HCT116 (cell line): ENCODE data around the gene F2R. TPM values are rescaled to one million over a fixed set of nuclear protein-coding genes. Genes with fewer than 3 reads are reported as not detected.
"Not testable (repeated sequence)": the region's sequence is repeated elsewhere in the genome, so short reads cannot be mapped to it uniquely, and the experiment has no call there.

Experiments used
- ATAC-seq: fragments of 200-7000 bp; cut with Tn5 transposase; 2 replicates; pipeline ENCODE4 v1.9.1; 2020; ENCODE audit warnings: mild to moderate bottlenecking, moderate library complexity
- BruUV-seq: library from RNA; stranded (reverse); fragments of 400-500 nt; replicated peaks from 2 replicates; lab custom pipeline; 2021; lab: Mats Ljungman, UMichigan
- CTCF ChIA-PET: fragments of 300-600 bp; sonication (Branson Sonifier 250); formaldehyde crosslinking; loops from one replicate; lab custom pipeline; 2021; ENCODE audit warnings: antibody characterized with exemption; lab: Charles Lee
- POLR2A ChIA-PET: fragments of 300-600, 350-600 bp; sonication (Branson Sonifier 250); formaldehyde crosslinking; loops from one replicate; lab custom pipeline; 2021; ENCODE audit warnings: antibody characterized with exemption; lab: Charles Lee
- RAD21 ChIA-PET, 2 experiments: fragments of 300-600 bp; sonication (Branson Sonifier 250); formaldehyde crosslinking; loops; one replicate each; lab custom pipeline; 2023; ENCODE audit warnings: low total read pairs in 2 of 2; ENCODE audit not compliant: uncharacterized antibody in 2 of 2, unreplicated experiment in 2 of 2, low non-redundant PET in 1 of 2; lab: Charles Lee
- DNase-seq: peaks from one replicate; pipeline ENCODE4 v3.0.0-alpha.2; 2010; ENCODE audit warnings: low read depth, low spot score
- H2AFZ ChIP-seq: fragments of 200-600 bp; shearing (Covaris generic), sonication (generic); 2 replicates; pipeline ENCODE4 v1.6.1; 2017; ENCODE audit warnings: low read depth, mixed run types, mixed read lengths, antibody characterized with exemption, low read length; ENCODE audit not compliant: poor library complexity, severe bottlenecking
- H3K27ac ChIP-seq: 2 replicates; pipeline ENCODE4 v1.5.1; 2012; ENCODE audit warnings: low read depth, low read length
- H3K27me3 ChIP-seq: fragments of 200-600 bp; sonication (generic); 2 replicates; pipeline ENCODE4 v1.6.1; 2016; ENCODE audit warnings: mixed run types, low read length, mixed read lengths; ENCODE audit not compliant: insufficient read depth
- H3K36me3 ChIP-seq, 2 experiments: fragments of 200-500 bp in 1 of 2; fragments of 200-600 bp in 1 of 2; sonication (Bioruptor generic) in 1 of 2; sonication (generic) in 1 of 2; 2 replicates each; pipeline versions ENCODE4 v1.5.1 to v1.6.1; 2014 to 2016; ENCODE audit warnings: low read length in 2 of 2, inconsistent platforms in 1 of 2, mixed read lengths in 1 of 2, mixed run types in 1 of 2; ENCODE audit not compliant: insufficient read depth in 2 of 2, control insufficient read depth in 1 of 2
- H3K4me1 ChIP-seq, 2 experiments: fragments of 200-600 bp in 1 of 2; sonication (generic) in 1 of 2; 2 replicates each; pipeline versions ENCODE4 v1.5.1 to v1.6.1; 2012 to 2017; ENCODE audit warnings: low read length in 2 of 2, inconsistent platforms in 1 of 2, mild to moderate bottlenecking in 1 of 2, mixed read lengths in 1 of 2, mixed run types in 1 of 2, moderate library complexity in 1 of 2; ENCODE audit not compliant: insufficient read depth in 2 of 2, control insufficient read depth in 1 of 2
- H3K4me2 ChIP-seq: fragments of 200-600 bp; sonication (generic); 2 replicates; pipeline ENCODE4 v1.6.1; 2017; ENCODE audit warnings: mixed run types, low read length, mixed read lengths
- H3K4me3 ChIP-seq, 2 experiments: fragments of 200-600 bp in 1 of 2; sonication (generic) in 1 of 2; replicated peaks in 1 of 2; 2 replicates each; pipeline ENCODE4 v1.5.1; 2011 to 2016; ENCODE audit warnings: low read length in 2 of 2, control low read depth in 1 of 2, low read depth in 1 of 2, mild to moderate bottlenecking in 1 of 2, mixed read lengths in 1 of 2, mixed run types in 1 of 2
- H3K79me2 ChIP-seq: fragments of 200-600 bp; sonication (generic); 2 replicates; pipeline ENCODE4 v1.6.1; 2017; ENCODE audit warnings: mild to moderate bottlenecking, mixed run types, low read length, moderate library complexity, mixed read lengths; ENCODE audit not compliant: insufficient read depth
- H3K9ac ChIP-seq: fragments of 200-600 bp; sonication (generic); 2 replicates; pipeline ENCODE4 v1.6.1; 2016; ENCODE audit warnings: low read length, mixed read lengths
- H3K9me2 ChIP-seq: fragments of 200-600 bp; sonication (generic), shearing (Covaris generic); 2 replicates; pipeline ENCODE4 v1.6.1; 2017; ENCODE audit warnings: mixed run types, mild to moderate bottlenecking, moderate library complexity; ENCODE audit not compliant: insufficient read depth
- H3K9me3 ChIP-seq, 2 experiments: fragments of 200-500 bp in 1 of 2; fragments of 200-600 bp in 1 of 2; sonication (Bioruptor generic) in 1 of 2; sonication (generic) in 1 of 2; 2 replicates each; pipeline ENCODE4 v1.6.1; 2014 to 2017; ENCODE audit warnings: low read length in 2 of 2, mixed read lengths in 2 of 2, inconsistent platforms in 1 of 2, low read depth in 1 of 2, mild to moderate bottlenecking in 1 of 2, mixed run types in 1 of 2, moderate library complexity in 1 of 2; ENCODE audit not compliant: control insufficient read depth in 1 of 2, insufficient read depth in 1 of 2
- H4K20me1 ChIP-seq: fragments of 200-600 bp; sonication (generic), shearing (Covaris generic); 2 replicates; pipeline ENCODE4 v1.6.1; 2017; ENCODE audit warnings: mixed run types, mild to moderate bottlenecking, moderate library complexity; ENCODE audit not compliant: insufficient read depth
- CBX3 ChIP-seq: IDR thresholded peaks from 2 replicates; pipeline ENCODE4 v1.6.1; 2012; ENCODE audit warnings: low read depth
- CEBPB ChIP-seq: IDR thresholded peaks from 2 replicates; pipeline ENCODE4 v1.6.1; 2012; ENCODE audit warnings: low read depth
- CTCF ChIP-seq, 3 experiments: fragments of 200-600 bp in 1 of 3; sonication (generic) in 1 of 3; IDR thresholded peaks in 2 of 3; conservative IDR thresholded peaks in 1 of 3; 2 replicates each; pipeline ENCODE4 v1.5.1; 2012 to 2017; ENCODE audit warnings: low read depth in 2 of 3, low read length in 2 of 3, antibody characterized with exemption in 1 of 3, borderline replicate concordance in 1 of 3, control low read depth in 1 of 3, mild to moderate bottlenecking in 1 of 3, mixed read lengths in 1 of 3, mixed run types in 1 of 3, moderate library complexity in 1 of 3; ENCODE audit not compliant: insufficient read depth in 1 of 3
- ELF1 ChIP-seq: IDR thresholded peaks from 2 replicates; pipeline ENCODE4 v1.6.1; 2012; ENCODE audit warnings: low read depth, borderline replicate concordance
- EZH2 ChIP-seq: fragments of 200-600 bp; sonication (generic); IDR thresholded peaks from 2 replicates; pipeline ENCODE4 v1.6.1; 2017; ENCODE audit warnings: antibody characterized with exemption, mixed run types
- EZH2phosphoT487 ChIP-seq: fragments of 200-600 bp; IDR thresholded peaks from 2 replicates; pipeline ENCODE4 v1.6.1; 2018; ENCODE audit warnings: antibody characterized with exemption, borderline replicate concordance
- JUND ChIP-seq: IDR thresholded peaks from 2 replicates; pipeline ENCODE4 v1.6.1; 2012
- POLR2A ChIP-seq: IDR thresholded peaks from 2 replicates; pipeline ENCODE4 v1.7.0; 2011; ENCODE audit warnings: borderline replicate concordance; ENCODE audit not compliant: insufficient read depth, insufficient read length; ENCODE audit errors: extremely low read depth
- POLR2AphosphoS5 ChIP-seq: IDR thresholded peaks from 2 replicates; pipeline ENCODE4 v1.6.1; 2011; ENCODE audit warnings: mild to moderate bottlenecking, low read depth, low read length, moderate library complexity
- RAD21 ChIP-seq: IDR thresholded peaks from 2 replicates; pipeline ENCODE4 v1.6.1; 2012; ENCODE audit warnings: low read depth, mild to moderate bottlenecking
- SP1 ChIP-seq: IDR thresholded peaks from 2 replicates; pipeline ENCODE4 v1.6.1; 2012; ENCODE audit warnings: low read depth
- intact Hi-C: fragments of 100-400 bp; cut with micrococcal nuclease; formaldehyde crosslinking; loops from 2 replicates; pipeline ENCODE4 v1.10.0; 2022
- total RNA-seq: library from RNA; stranded (reverse); gene quantifications from one replicate; pipeline ENCODE4 v1.2.1, GENCODE V29; 2021; ENCODE audit not compliant: unreplicated experiment

The F2R gene
- total RNA-seq, 1 experiment from 2014 or later, result 16.6 TPM

GRCh38 chr5:76775921-76776320, 60.0 kb downstream of the F2R start:
- no peaks in the 10 kb centered on the region for H3K9me3 ChIP-seq
- no peaks in the 10 kb centered on the region for H3K36me3 ChIP-seq
- no peak overlapping the region for H3K27ac ChIP-seq
- DNase-seq (no peak), ATAC-seq (no peak)
- H4K20me1 ChIP-seq, result no peaks in the 10 kb centered on the region
- intact Hi-C loops, result loop anchor here (10.0 kb wide), 1 partner anchor 239 kb away; no protein-coding TSS in a partner anchor
- BruUV-seq, result no TSS peak
- no peak overlapping the region for H3K9ac ChIP-seq
- no peaks in the 10 kb centered on the region for H3K79me2 ChIP-seq
- POLR2A ChIA-PET, result interaction anchor here (1.3 kb wide), 1 partner anchor 43 kb away, joined by 4 read pairs; the partner anchor contains the start of gene F2RL1
- H3K4me2 ChIP-seq, result no peak overlapping the region
- peaks cover 0 to 25% of the 10 kb centered on the region in 2 experiments; a peak in 2 of 4 replicates for H3K4me1 ChIP-seq
- no peak for TF ChIP-seq POLR2A
- no peak for TF ChIP-seq POLR2AphosphoS5
- no peak for TF ChIP-seq ELF1
- TF ChIP-seq CEBPB, result no peak
- TF ChIP-seq SP1, result no peak
- TF ChIP-seq, all 23 proteins: peak for 0
- ChIA-PET RAD21 (no interaction called here), CTCF (interaction anchor here (1.3 kb wide), 1 partner anchor 176 kb away, joined by 5 read pairs; no protein-coding TSS in a partner anchor)
- Histone ChIP-seq H3K4me3 (no peak overlapping the region), H2AFZ (no peak overlapping the region), H3K27me3 (no peaks in the 10 kb centered on the region), H3K9me2 (no peaks in the 10 kb centered on the region)

GRCh38 chr5:76776391-76776790, 60.5 kb downstream of the F2R start:
- Histone ChIP-seq H3K9me3 (no peaks in the 10 kb centered on the region), H3K27ac (no peak overlapping the region), H2AFZ (no peak overlapping the region), H4K20me1 (no peaks in the 10 kb centered on the region), H3K4me3 (no peak overlapping the region)
- POLR2A ChIA-PET, result no interaction called here
- DNase-seq, result no peak
- intact Hi-C loops, result loop anchor here (10.0 kb wide), 1 partner anchor 238 kb away; no protein-coding TSS in a partner anchor
- no peak for TF ChIP-seq SP1
- TF ChIP-seq POLR2A, result no peak
- TF ChIP-seq EZH2phosphoT487, result no peak
- no peak for TF ChIP-seq JUND
- TF ChIP-seq RAD21, result no peak
- no peak for TF ChIP-seq EZH2
- no peak for TF ChIP-seq CTCF (IDR thresholded peaks at IDR 0.05 in 2 of 3, conservative IDR thresholded peaks at IDR 0.05 in 1 of 3; ENCODE audit: borderline replicate concordance in 1 of 3, insufficient read depth in 1 of 3, low read depth in 2 of 3, low read length in 2 of 3)
- TF ChIP-seq CBX3, result no peak
- TF ChIP-seq, all 23 proteins: peak for 0
- H3K36me3 ChIP-seq, result no peaks in the 10 kb centered on the region
- no peak overlapping the region for H3K4me2 ChIP-seq
- no peaks in the 10 kb centered on the region for H3K9me2 ChIP-seq
- H3K4me1 ChIP-seq, result peaks cover 0 to 25% of the 10 kb centered on the region in 2 experiments; a peak in 2 of 4 replicates
- H3K9ac ChIP-seq, result no peak overlapping the region
- ChIA-PET CTCF (interaction anchor here (1.3 kb wide), 1 partner anchor 176 kb away, joined by 5 read pairs; no protein-coding TSS in a partner anchor), RAD21 (no interaction called here)
- ATAC-seq, result no peak
- H3K27me3 ChIP-seq, result no peaks in the 10 kb centered on the region
- BruUV-seq, result no TSS peak
- no peaks in the 10 kb centered on the region for H3K79me2 ChIP-seq

GRCh38 chr5:76780616-76781015, 64.7 kb downstream of the F2R start:
- H3K9me2 ChIP-seq, H3K9me3 ChIP-seq, H3K27me3 ChIP-seq, BruUV-seq, POLR2A ChIA-PET, intact Hi-C loops, H3K9ac ChIP-seq, H4K20me1 ChIP-seq, CTCF ChIA-PET, H3K4me2 ChIP-seq, DNase-seq, H3K4me3 ChIP-seq, ATAC-seq, RAD21 ChIA-PET, H3K27ac ChIP-seq, H3K79me2 ChIP-seq, H3K36me3 ChIP-seq, H2AFZ ChIP-seq: not testable (repeated sequence)
- H3K4me1 ChIP-seq, result peaks cover 5 to 44% of the 10 kb centered on the region in 2 experiments
